Activated CD4-positive, alpha-beta T cell treated with anti-CD3 and anti-CD28 coated beads, Interleukin-2, Interleukin-6, amounts not matched to agents 100 ng/mL and 50 ng/mL, durations not matched to agents 16 hours and 8 hours (primary cell): ENCODE results near the gene FAM177A1.
"Not testable (repeated sequence)": the region's sequence is repeated elsewhere in the genome, so short reads cannot be mapped to it uniquely, and the experiment has no call there.

Experiments used
- DNase-seq: peaks from one replicate; pipeline ENCODE4 v3.0.0-alpha.2; 2020

Gene FAM177A1

GRCh38 chr14:35065731-35066130 lies 19.7 kb downstream of the FAM177A1 start:
- DNase-seq = not testable (repeated sequence)

GRCh38 chr14:35068238-35069012 lies 22.4 kb downstream of the FAM177A1 start:
- no peak for DNase-seq

DNA sequence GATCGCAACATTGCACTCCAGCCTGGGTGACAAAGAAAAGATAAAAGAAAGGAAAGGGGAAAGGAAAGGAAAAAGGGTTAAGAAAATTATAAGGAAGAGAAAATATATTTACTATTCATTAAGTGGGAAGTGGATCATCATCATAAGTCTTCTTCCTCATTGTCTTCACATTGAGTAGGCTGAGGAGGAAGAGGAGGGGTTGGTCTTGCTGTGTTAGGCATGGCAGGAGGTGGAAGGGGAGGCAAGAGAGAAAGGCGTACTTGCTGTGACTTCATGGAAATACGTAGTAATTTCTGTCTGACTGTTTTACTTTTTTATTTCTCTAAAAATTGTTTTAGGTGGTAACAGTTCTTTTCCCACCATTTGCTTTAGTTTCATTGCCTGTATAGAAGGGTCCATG lies 26.2 kb downstream of the FAM177A1 start:
- DNase-seq = no peak

DNA sequence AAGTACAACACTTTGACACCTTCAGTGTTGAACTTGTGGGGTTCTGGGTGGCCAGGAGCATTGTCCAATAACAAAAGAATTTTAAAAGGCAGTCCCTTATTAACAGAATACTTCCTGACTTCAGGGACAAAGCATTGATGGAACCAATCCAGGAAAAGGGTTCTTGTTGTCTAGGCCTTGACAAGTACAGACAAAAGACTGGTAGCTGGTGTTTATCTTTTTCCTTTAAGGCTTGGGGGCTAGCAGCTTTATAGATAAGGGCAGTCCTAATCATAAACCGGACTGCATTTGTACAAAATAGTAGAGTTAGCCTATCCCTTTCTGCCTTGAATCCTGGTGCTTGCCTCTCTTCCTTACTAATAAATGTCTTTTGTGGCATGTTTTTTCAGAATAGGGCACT lies 27.4 kb downstream of the FAM177A1 start:
- no peak for DNase-seq

- no peak for DNase-seq
These were observed 32.0 kb downstream of the FAM177A1 start for GRCh38 chr14:35078082-35078481.

GRCh38 chr14:35079742-35080141 lies 33.7 kb downstream of the FAM177A1 start:
- DNase-seq = no peak

DNA sequence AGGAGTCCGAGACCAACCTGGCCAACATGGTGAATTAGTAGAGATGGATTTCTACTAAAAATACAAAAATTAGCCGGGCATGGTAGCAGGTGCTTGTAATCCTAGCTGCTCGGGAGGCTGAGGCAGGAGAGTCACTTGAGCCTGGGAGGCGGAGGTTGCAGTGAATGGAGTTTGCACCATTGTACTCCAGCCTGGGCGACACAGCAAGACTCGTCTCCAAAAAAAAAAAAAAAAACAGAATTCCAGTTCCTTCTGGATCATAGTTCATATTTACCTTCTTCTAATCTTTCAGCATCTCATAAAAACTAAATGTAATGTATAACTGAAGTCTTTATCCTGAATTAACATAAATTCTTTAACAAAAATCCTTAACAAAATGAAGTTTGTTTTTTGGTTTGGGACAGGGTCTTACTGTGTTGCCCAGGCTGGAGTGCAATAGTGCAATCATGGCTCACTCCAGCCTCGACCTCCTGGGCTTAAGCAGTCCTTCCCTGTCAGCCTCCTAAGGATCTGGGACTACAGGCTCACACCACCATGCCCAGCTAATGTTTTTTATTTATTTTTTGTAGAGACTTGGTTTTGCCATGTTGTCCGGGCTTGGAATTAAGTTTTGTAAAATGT lies 37.6 kb downstream of the FAM177A1 start:
- DNase-seq = no peak

- DNase-seq = no peak
These were observed 39.4 kb downstream of the FAM177A1 start for GRCh38 chr14:35085441-35085840.

- no peak for DNase-seq
These were observed 42.4 kb downstream of the FAM177A1 start for GRCh38 chr14:35088514-35088913.

DNA sequence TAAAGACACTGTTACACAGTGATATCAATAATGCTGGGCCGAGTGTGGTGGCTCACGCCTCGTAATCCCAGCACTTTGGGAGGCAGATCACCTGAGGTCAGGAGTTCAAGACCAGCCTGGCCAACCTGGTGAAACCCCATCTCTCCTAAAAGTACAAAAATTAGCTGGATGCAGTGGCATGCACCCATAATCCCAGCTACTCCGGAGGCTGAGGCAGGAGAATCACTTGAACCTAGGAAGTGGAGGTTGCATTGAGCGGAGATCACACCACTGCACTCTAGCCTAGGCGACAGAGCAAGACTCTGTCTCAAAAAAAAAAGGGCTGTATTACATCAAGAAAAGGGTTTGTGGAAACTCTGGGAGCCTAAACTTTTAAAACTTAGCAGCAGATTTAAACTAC lies 48.6 kb downstream of the FAM177A1 start:
- not testable (repeated sequence) for DNase-seq

DNA sequence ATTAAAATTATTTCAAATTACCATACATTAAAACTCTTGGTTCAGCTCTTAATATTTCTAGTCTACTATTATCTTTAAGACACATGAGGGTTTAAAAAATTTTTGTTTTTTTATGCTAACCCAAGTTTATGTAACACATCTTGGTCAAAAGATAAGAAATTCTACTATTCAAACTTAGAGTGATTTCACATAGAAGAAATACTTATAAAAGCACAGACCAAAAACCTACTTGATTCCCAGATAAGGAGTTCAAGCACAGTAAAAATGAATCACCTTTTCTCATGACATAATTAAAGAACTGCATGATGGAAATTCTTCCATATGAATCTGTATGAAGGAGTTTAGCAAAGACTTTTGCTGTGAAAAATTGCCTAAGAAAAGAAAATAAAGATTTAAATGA lies 61.8 kb downstream of the FAM177A1 start:
- no peak for DNase-seq

GRCh38 chr14:35112641-35113040 lies 66.6 kb downstream of the FAM177A1 start:
- DNase-seq = no peak

GRCh38 chr14:35113308-35113950 lies 67.4 kb downstream of the FAM177A1 start:
- DNase-seq = no peak

- DNase-seq = no peak
These were observed 68.0 kb downstream of the FAM177A1 start for GRCh38 chr14:35114036-35114435.

GRCh38 chr14:35116242-35116641 lies 70.2 kb downstream of the FAM177A1 start:
- DNase-seq = no peak

DNA sequence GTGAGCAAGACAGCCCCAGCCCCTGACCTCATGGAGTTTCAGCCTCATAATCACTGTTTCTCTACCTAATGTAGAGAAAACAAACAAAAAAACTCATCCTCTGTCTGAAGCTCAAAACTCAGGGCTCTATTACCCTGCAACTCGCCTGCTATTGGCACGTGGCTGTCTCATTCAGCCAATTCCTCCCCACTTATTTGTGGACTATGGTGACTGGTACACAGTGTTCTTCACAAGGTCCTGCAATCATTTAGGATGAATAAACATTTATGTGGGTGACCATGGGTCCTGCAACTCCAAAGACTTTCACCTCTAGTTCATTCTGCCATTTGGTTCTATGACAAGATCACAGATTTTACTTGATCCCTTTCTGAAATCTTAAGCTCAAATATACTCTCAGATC lies 71.0 kb downstream of the FAM177A1 start:
- no peak for DNase-seq

GRCh38 chr14:35121026-35121886 lies 75.2 kb downstream of the FAM177A1 start:
- peak; percentile 12 for DNase-seq

DNA sequence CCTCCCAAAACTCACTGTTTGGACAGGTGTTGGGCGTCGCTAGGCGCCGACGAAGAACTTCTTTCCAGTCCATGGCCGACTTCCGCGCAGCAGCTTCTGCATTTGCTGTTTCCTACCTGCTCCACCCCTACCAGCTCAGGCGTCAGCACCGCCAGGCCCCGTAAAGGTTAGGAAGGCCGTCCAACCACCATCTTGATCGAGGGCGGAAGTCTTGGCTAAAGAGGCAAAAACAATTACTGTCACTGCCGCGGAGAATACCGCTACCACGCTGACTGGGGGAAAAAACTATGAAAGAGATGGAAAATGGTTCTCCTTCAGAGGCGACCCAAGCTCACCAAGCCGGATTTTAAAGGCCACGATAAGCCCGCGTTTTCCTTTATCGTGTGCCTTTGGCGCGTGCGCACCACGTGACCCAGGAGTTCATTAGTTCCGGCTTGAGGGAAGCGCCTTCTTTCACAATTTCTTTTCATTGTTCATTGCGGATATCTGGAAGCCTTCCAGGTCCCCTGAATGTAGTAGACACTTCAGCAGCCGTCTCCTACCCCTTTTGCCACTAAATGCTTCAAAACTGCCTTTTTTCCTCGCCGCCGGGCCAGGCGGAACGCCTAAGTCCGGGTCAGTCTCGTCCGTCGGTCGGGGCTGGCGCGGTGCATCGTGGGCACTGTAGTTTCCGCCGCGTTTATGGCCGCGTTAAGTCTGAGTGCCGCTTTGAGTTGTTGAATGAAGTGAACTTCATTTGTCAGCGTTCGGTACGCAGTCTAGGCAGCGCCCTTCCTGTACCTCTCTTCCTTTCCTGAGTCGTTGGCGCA lies 76.0 kb downstream of the FAM177A1 start, which contains the start of the genes PPP2R3C and PRORP:
Gene PPP2R3C (minus strand): TSS at position 104 of the 809 bp plus-strand sequence. CDS start 31 bp downstream, at position 73.
Gene PRORP (plus strand): TSS at position 666 of the 809 bp plus-strand sequence. CDS start 694 bp downstream, outside the sequence.
- DNase-seq = peak; percentile 95

DNA sequence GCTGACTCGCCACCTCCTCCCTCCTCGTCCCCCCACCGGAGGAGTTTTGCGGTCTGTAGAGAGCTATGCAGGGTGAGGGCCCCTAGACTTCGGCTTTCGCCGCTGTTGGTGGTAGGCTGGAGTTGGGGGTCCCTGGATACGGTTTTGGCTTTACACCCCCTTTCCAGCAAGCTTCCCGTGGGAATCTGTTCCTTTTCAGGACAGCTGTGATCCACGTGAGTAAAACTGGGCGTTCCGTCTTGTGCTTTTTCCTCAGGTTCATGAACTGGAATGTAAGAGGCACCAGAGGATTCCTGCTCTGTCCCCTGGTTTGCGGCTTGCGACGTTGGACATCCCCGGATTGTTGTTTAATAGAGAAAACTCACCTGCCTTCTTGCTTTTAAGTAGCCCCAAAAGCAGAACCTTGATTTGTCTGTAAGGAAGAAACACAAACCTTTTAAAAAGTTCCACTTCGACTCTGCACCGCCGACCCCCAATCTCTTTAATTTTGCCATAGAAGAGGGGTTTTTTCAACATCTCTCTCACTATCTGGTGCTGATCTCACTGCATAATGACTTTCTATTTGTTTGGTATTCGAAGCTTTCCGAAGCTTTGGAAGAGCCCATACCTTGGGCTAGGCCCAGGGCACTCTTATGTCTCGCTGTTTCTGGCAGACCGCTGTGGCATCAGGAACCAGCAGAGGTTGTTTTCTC lies 76.8 kb downstream of the FAM177A1 start:
- DNase-seq = no peak

DNA sequence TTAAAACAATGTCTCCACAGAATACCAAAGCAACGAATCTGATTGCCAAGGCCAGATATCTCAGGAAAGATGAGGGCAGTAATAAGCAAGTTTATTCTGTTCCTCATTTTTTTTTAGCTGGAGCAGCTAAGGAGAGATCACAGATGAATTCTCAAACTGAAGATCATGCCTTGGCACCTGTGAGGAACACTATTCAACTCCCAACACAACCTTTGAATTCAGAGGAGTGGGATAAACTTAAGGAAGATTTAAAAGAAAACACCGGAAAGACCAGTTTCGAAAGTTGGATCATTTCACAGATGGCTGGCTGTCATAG lies 77.3 kb downstream of the FAM177A1 start:
- DNase-seq = no peak

DNA sequence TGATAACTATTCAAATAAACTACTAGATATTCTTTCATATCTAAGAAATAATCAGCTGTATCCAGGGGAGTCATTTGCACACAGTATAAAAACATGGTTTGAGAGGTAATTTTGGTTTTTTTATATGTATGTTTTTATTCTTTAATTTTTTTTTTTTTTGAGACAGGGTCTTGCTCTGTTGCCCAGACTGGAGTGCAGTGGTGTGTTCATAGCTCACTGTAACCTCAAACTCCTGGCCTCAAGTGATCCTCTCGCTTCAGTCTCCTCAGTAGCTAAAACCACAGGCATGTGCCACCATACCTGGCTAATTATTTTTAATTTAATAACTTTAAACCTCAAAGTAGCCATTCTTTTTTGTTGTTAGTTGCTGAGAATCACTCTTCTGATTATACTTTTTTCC lies 78.1 kb downstream of the FAM177A1 start:
- no peak for DNase-seq
